GM18951 (cell line): ENCODE data around the gene PBX3.

Experiments used
- POLR2A ChIP-seq: IDR thresholded peaks from 4 replicates; pipeline ENCODE4 v1.6.1; 2011; ENCODE audit warnings: mild to moderate bottlenecking; ENCODE audit not compliant: insufficient read length, insufficient read depth; ENCODE audit errors: extremely low read depth
- in situ Hi-C: fragments of 300-500 bp; cut with MboI; formaldehyde crosslinking; loops from one replicate; pipeline ENCODE4 v1.12.0; 2022; ENCODE audit warnings: low sequenced_read_pairs, mixed read lengths, inconsistent platforms; ENCODE audit not compliant: unreplicated experiment

The PBX3 gene

DNA sequence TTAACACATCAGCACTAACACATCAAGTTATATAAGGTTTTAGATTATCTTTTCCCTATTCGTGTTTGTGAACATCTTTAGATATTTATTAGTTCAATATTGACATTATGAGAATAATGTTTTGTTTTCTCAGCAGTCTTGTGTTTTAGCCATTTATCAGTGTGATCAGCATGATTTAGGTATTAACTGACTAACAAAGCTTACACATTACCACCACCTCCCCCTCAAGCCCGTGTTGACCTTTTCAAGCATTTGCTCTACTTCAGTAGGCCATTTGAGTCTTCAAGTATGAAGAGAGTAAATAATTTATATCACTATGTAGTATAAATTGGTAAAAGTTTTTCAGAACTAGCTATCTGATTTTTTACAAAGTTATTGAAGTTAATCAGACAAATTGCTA lies 6.9 kb downstream of the PBX3 start:
- in situ Hi-C loops, result loop anchor here (25.0 kb wide), 1 partner anchor 117 kb away; no protein-coding TSS in a partner anchor
- no peak for TF ChIP-seq POLR2A

DNA sequence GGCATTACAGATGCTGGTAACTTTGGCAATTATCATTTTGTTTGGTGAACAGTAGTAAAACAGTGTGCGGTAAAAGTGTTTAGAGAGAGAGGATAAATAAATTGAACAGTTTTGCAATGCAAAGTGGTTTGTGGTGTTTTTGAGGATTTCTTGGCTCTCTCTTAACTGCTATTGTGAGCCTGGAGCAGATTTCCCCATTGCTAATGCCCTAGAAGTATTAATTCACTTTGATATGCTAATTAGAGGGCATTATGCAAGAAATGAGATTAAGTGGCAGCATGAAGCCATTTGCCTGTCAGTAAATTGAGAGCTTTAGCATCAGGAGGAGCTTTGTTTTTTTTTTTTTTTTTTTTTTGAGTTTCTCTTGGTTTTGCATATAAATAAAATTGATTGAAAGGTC lies 8.2 kb downstream of the PBX3 start:
- TF ChIP-seq POLR2A, result no peak
- in situ Hi-C loops, result loop anchor here (25.0 kb wide), 1 partner anchor 118 kb away; no protein-coding TSS in a partner anchor

DNA sequence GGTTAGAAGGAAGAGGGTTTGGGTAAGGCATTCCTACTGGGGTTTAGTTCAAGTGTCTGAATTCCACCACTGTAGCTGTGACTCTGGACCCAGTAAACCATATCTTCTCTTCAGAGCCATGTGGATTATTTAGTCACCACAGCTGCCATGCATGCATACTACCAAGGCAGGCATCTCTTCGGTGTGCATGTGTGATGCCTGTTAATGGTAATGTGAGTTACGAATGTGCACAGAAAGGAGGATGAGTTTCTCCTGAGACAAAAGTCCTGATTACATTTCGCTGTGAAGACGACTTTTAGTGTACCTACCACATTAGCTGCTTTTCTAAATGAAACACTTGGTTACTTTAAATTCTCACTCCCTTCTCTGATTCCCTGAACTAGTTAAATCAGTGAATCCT lies 9.3 kb downstream of the PBX3 start:
- no peak for TF ChIP-seq POLR2A
- in situ Hi-C loops, result loop anchor here (25.0 kb wide), 1 partner anchor 119 kb away; no protein-coding TSS in a partner anchor

DNA sequence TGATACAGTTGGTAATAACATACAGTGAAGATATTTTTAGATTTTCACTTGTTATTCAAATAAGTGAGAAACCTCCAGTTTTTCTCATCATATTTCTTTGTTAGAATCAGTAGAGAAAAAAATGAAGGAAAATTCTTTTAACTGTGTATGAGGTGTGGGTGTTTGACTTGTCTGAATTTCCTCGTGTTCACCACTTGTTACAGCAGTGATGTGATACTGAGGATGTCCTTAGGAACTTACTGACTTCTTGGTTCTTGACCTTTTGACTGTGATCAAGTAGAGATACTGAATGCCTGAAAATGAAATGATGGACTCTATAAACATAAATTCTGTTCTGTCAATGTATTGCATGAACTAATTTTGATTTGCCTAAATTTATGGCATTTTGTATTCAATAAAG lies 10.7 kb downstream of the PBX3 start:
- in situ Hi-C loops, result loop anchor here (25.0 kb wide), 1 partner anchor 121 kb away; no protein-coding TSS in a partner anchor
- TF ChIP-seq POLR2A, result no peak

DNA sequence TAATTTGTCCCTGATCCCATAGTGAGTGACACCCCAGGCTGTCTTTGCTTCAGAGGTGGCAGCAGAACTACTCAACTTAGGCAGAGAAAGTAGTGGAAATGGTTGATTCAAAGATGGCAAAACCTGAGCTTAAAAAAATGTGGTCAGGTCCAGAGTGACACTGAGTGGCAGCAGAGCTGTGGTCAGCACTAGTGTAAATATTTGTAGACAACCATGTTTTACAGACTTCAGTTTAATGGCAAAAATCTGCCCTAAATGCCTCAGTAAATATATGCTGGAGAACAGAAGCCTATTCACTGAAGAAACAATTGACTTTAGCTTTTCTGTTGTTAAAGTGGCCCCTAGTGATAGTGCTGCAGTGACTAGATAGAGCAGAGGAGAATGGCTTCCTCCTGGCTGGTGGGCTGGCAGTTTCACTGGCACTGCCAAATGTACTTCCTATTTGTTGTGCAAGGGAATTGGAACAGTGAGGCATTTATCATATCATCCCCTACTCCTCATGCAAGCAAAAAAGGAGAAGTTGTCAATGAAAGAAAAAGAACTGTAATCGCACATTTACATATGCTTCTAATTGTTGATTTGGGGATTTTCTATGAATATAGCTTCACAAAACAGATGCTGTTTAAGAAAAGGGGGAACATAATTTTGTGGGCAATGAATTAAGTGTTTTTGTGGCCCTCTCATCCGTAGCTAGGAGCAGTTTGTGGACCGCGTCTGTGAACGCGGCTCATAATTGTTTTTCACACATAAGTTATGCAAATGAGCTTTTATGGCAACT lies 12.0 kb downstream of the PBX3 start:
- in situ Hi-C loops, result loop anchor here (25.0 kb wide), 1 partner anchor 122 kb away; no protein-coding TSS in a partner anchor
- TF ChIP-seq POLR2A, result no peak

DNA sequence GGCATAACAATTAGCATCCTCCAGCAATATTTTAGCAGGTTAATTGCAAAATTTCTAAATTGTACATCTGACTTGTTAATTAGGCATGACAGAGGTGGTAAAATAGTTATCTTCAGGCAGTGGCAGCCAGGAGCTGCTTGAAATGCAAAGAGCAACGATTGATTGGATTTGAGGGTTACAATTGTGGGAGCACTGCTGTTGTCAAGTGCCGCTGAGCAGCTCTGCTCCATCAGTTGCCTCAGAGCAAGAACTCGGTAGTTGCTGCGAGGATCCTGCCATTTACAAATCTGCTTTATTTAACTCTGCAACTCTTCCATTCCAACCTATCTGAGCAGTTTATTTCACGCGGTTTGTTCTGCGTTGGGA lies 12.6 kb downstream of the PBX3 start:
- in situ Hi-C loops, result loop anchor here (25.0 kb wide), 1 partner anchor 122 kb away; no protein-coding TSS in a partner anchor

DNA sequence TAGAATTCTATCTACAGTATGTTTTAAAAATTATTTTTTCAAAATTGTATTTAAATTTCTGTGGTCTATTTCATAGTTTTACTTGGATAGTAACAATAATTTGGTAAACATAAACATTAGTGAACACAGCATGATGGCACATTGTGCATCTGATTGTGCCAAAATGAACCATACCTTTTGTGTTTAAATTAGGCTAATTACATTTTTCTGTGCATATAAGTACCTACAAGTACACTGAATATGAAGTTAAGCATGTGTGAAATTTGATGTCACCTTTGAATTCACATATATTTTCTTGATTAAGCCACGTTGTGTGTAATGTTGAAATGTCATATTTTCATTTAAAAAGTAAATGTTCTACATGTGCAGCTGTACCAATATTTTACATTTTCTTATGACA lies 13.4 kb downstream of the PBX3 start:
- in situ Hi-C loops, result loop anchor here (25.0 kb wide), 1 partner anchor 123 kb away; no protein-coding TSS in a partner anchor
- no peak for TF ChIP-seq POLR2A

More for the DNA sequence above, 12.6 kb downstream of the PBX3 start:
- no peak for TF ChIP-seq POLR2A

DNA sequence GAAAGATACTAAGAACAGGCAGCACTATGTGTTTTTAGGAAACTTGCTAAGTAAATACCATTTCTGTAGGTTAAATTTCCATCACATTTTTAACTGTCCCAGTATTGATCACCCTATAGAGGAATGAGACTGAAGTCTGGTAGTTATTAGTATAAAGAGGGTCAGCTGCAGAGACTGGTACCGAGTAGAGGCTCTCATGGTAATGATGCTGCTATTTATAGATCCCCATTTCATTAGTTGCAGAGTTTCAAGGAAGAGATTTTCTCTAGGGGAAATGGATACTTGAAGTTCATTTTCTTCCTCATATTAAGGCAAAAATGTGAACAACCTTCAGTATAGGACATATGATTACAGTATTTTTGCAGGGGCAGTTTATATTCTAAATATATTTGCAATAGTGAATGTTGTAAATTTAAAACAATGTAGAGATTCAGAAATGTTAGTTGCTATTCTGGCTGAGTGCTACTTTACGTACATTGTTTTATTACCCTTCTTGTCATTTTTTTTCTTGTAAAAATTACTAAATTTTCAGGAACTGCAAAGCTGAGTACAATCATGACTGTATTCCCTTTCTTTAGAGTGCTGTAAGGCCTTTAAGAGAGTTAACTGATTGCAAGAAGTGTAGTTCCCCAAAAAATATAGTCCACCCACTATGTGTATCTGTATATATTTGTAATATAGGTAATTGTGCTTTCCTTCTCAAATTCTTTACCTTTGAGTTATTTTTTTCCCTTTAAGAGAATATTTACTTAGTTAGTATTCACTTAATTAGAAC lies 14.7 kb downstream of the PBX3 start:
- in situ Hi-C loops, result loop anchor here (25.0 kb wide), 1 partner anchor 125 kb away; no protein-coding TSS in a partner anchor
- no peak for TF ChIP-seq POLR2A

DNA sequence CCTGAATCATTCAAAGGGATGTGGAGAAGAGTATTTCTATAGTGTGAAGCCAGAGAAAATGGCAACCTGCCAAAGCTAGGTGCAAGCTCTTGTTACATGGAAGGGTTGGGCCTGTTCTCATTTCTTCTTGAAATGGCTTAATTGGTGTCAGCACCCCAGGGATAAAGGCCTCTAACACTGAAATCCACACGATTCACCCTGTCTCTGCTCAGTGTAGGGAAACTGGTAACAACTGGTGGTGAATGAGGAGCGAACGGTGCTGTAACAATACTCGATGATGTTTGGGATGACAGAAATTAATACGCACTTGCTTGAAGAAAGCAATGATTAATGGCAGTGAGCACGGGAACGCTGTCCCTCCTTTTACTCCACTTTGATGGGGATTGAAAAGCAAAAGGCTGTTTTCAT lies 16.2 kb downstream of the PBX3 start:
- TF ChIP-seq POLR2A, result no peak
- in situ Hi-C loops, result loop anchor here (25.0 kb wide), 1 partner anchor 126 kb away; no protein-coding TSS in a partner anchor

DNA sequence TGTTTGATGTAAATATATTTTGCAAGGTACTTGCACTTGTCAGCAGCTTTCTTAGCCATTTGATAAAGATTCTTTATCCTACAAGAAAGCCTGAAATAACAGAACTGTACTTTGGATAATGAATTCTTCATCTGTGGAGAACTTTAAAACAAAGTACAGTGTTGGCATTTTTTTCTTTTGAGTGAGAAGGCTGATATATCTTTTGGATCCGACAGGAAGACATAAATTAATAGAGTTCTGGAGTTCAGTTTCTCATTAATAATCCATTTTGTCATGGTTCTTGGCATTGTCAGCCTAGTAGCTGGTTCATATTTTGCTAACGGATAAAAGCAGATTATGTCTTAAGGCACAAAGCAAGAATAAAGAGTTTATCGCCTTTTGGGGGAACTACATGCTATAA lies 17.0 kb downstream of the PBX3 start:
- TF ChIP-seq POLR2A, result no peak
- in situ Hi-C loops, result loop anchor here (25.0 kb wide), 1 partner anchor 127 kb away; no protein-coding TSS in a partner anchor

DNA sequence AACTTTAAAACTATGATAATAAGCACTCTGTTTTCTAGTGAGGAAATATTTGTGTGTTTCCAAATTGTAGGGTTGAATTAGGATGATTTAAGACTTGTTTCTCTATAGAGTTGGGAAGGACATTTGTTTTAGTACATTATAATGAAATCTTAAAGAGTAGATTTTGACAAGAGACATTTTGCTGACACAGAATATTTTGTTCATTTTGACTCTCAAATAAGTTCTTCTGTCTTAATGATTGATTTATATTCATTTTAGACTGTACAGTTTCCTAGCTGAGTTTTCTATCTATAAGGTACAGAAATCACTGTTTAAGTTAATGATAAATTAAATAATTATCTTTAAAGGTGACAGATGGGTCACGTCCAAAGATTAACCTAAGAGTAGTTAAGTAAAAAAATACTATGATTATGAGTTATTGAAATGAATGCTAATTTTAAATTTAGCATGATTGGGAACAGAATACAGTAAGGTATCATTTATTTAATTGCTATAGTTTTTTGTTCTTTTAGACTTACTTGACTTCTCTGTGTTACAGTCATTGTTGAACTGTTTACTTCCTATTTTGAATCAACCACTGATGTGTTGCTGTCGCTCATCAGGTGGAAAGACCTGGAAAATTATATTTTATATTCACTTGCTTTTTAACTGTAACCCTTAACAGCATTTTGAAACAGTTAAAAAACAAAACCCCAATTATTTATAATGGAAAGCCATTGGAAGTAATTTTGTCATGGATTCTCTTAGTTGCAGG lies 19.5 kb downstream of the PBX3 start:
- TF ChIP-seq POLR2A, result no peak
- in situ Hi-C loops, result loop anchor here (25.0 kb wide), 1 partner anchor 129 kb away; no protein-coding TSS in a partner anchor

DNA sequence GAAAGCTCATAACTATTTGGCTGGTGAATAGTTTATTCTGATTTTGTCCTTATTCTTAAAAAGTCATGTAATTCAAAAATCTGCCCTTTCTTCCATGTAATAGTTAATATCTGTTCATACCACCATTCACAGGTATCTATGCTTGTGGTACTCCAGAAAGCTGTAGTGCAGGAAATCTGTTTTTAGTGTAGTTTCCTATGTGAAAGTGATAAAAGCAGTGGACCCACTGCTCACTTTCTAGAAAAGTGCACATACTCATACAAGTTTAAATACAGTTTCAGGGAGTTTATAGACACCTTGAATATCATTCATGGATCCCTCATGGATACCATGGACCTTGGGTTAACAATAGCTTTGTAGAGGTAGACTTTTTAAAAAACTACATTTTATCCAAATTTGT lies 20.2 kb downstream of the PBX3 start:
- in situ Hi-C loops, result loop anchor here (25.0 kb wide), 1 partner anchor 130 kb away; no protein-coding TSS in a partner anchor
- no peak for TF ChIP-seq POLR2A
